ENCODE data around the gene LMO3.

The LMO3 gene

DNA sequence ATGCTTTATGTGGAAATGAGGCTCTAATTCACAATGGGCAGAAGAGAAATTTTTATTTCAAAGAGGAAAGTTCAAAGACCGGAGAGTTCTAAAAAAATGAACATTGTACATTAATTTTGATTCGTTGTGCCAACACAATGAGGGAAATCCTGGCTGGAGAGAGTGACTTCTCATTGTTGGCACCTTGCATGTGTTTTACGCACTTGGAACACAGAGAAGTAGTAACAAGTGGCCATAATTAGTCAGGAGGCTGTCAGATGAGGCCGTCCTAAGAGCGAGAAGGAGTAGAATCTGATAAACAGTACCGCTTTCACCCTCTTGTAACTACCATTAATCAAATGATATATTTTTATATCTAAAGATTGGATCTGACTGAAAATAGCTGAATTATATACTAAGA lies 6.9 kb downstream of the LMO3 start:
- no peak for DNase-seq
- TF ChIP-seq, protein P1, sequence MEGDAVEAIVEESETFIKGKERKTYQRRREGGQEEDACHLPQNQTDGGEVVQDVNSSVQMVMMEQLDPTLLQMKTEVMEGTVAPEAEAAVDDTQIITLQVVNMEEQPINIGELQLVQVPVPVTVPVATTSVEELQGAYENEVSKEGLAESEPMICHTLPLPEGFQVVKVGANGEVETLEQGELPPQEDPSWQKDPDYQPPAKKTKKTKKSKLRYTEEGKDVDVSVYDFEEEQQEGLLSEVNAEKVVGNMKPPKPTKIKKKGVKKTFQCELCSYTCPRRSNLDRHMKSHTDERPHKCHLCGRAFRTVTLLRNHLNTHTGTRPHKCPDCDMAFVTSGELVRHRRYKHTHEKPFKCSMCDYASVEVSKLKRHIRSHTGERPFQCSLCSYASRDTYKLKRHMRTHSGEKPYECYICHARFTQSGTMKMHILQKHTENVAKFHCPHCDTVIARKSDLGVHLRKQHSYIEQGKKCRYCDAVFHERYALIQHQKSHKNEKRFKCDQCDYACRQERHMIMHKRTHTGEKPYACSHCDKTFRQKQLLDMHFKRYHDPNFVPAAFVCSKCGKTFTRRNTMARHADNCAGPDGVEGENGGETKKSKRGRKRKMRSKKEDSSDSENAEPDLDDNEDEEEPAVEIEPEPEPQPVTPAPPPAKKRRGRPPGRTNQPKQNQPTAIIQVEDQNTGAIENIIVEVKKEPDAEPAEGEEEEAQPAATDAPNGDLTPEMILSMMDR (IDR thresholded peaks at IDR 0.05; ENCODE audit: low read depth, low read length, missing control alignments): no peak
- Histone ChIP-seq H3K36me3 (replicated peaks) (no peaks in the 10 kb centered on the region), H3K27me3 (replicated peaks) (peaks cover 2% of the 10 kb centered on the region), H3K4me3 (ENCODE audit: low read depth, low read length) (no peak overlapping the region), H3K27ac (no peak overlapping the region)
- in situ Hi-C loops (cut with HindIII; ENCODE audit: low pct_ligation_motif_present, low sequenced_read_pairs): no loop called here

DNA sequence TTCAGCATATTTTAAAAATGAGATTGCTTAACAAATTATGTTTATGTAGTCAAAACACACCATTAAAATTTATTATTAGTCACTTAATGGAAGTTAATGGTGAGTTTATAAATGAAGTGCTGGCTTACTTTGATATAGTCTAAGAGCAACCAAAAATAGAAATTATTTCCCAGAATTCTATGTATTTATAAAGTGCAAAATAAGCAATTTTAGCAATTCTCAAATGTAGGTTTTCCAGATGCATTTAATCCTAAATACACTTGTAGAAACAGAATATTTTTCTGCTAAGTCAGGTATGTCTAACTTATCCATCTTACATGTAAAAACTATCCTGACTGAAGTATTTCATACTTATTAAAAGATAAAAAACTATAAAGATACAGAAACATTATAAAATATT lies 11.2 kb downstream of the LMO3 start:
- H3K36me3 ChIP-seq (replicated peaks): no peaks in the 10 kb centered on the region
- TF ChIP-seq, protein P1 (IDR thresholded peaks at IDR 0.05; ENCODE audit: low read depth, low read length, missing control alignments): no peak
- in situ Hi-C loops (cut with HindIII; ENCODE audit: low pct_ligation_motif_present, low sequenced_read_pairs): no loop called here
- no peak overlapping the region for H3K27ac ChIP-seq
- H3K27me3 ChIP-seq (replicated peaks): no peaks in the 10 kb centered on the region
- no peak for DNase-seq
- H3K4me3 ChIP-seq (ENCODE audit: low read depth, low read length): no peak overlapping the region

DNA sequence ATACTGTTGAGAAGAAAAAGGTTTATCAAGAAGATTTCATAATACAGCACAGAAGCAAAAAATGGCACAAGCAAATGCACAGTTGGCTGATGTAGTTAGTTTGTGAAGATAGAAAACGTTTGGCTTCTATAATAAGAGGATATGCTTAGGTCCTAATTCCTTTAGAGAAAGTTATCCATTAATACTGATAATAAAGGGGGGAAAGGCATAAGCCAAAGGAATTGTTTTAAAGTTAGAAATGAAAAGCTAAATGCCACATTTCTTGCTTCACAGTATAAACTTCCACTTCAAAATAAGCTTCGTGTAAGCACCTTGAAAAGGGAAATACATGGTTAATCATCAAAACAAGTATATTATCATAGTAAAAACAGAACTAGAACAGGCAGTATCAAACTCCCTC lies 12.4 kb downstream of the LMO3 start:
- H3K4me3 ChIP-seq (ENCODE audit: low read depth, low read length): no peak overlapping the region
- TF ChIP-seq, protein P1 (IDR thresholded peaks at IDR 0.05; ENCODE audit: low read depth, low read length, missing control alignments): no peak
- DNase-seq: no peak
- no peak overlapping the region for H3K27ac ChIP-seq
- in situ Hi-C loops (cut with HindIII; ENCODE audit: low pct_ligation_motif_present, low sequenced_read_pairs): no loop called here
- H3K27me3 ChIP-seq (replicated peaks): no peaks in the 10 kb centered on the region
- H3K36me3 ChIP-seq (replicated peaks): no peaks in the 10 kb centered on the region

DNA sequence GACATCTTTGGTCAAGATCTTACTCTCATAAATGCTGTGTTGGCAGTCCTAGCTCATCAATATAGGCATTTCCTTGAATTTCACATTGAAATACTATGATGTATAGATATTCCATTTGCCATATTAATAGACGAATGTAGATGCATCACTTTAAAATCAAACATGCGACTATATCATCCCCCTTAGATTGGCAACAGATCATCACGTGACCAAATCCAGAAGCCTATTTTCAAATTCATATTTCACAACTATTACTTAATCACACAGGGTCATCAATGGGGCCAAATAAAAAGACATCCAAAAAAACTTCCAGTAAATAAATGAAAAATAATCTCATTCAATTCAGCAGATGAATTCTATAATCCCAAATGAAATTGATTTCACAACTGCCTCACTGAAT lies 15.3 kb downstream of the LMO3 start:
- H3K27ac ChIP-seq: no peak overlapping the region
- no peak overlapping the region for H3K4me3 ChIP-seq (ENCODE audit: low read depth, low read length)
- in situ Hi-C loops (cut with HindIII; ENCODE audit: low pct_ligation_motif_present, low sequenced_read_pairs): no loop called here
- no peaks in the 10 kb centered on the region for H3K36me3 ChIP-seq (replicated peaks)
- DNase-seq: no peak
- H3K27me3 ChIP-seq (replicated peaks): no peaks in the 10 kb centered on the region
- TF ChIP-seq, protein P1 (IDR thresholded peaks at IDR 0.05; ENCODE audit: low read depth, low read length, missing control alignments): no peak

DNA sequence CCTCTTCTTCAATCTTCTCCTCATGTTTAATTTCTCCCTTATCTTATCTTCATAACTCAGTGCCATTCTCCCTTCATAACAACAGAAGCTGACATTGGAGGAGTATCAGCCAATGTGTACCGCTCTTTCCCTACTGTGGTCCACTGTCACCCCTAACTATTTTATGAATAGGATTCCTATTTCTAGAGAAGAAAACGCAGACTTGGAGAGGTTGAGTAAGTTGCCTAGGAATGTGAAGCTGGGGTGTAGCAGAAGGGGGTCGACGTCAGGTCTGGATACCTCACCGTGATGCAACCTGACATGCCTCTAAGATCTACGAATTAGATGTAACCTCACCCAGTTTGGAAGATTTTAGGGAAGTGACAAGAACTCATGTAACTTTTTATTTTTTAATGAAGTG lies 17.1 kb downstream of the LMO3 start:
- Histone ChIP-seq H3K27me3 (replicated peaks) (no peaks in the 10 kb centered on the region), H3K36me3 (replicated peaks) (no peaks in the 10 kb centered on the region), H3K4me3 (ENCODE audit: low read depth, low read length) (no peak overlapping the region), H3K27ac (no peak overlapping the region)
- no peak for DNase-seq
- TF ChIP-seq, protein P1 (IDR thresholded peaks at IDR 0.05; ENCODE audit: low read depth, low read length, missing control alignments): no peak
- in situ Hi-C loops (cut with HindIII; ENCODE audit: low pct_ligation_motif_present, low sequenced_read_pairs): no loop called here

DNA sequence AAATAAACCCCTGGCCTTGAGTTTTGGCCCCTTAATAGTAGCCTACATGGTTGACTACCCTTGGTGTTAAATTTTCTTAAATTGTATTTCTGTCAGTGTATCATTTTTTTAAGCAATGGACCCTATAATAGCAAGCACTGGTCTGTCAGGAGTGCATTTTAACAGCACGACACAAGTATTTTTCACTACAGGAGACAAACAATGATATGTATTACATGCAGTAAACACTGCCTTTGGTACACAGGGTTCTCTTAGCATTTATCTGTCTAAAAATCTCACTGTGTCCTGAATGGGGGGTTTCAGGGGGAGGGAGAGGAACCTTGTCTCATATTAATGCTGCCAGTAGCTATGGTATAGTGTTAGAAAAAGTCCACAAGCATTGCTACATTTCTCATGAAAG lies 18.4 kb downstream of the LMO3 start:
- Histone ChIP-seq H3K27me3 (replicated peaks) (no peaks in the 10 kb centered on the region), H3K4me3 (ENCODE audit: low read depth, low read length) (no peak overlapping the region), H3K36me3 (replicated peaks) (no peaks in the 10 kb centered on the region), H3K27ac (no peak overlapping the region)
- no peak for DNase-seq
- in situ Hi-C loops (cut with HindIII; ENCODE audit: low pct_ligation_motif_present, low sequenced_read_pairs): no loop called here
- TF ChIP-seq, protein P1 (IDR thresholded peaks at IDR 0.05; ENCODE audit: low read depth, low read length, missing control alignments): no peak

Data from brain microvascular endothelial cell (primary cell).